ENCODE data around the gene TRIP10.
"Not testable (repeated sequence)": the region's sequence is repeated elsewhere in the genome, so short reads cannot be mapped to it uniquely, and the experiment has no call there.

TRIP10 gene

DNA sequence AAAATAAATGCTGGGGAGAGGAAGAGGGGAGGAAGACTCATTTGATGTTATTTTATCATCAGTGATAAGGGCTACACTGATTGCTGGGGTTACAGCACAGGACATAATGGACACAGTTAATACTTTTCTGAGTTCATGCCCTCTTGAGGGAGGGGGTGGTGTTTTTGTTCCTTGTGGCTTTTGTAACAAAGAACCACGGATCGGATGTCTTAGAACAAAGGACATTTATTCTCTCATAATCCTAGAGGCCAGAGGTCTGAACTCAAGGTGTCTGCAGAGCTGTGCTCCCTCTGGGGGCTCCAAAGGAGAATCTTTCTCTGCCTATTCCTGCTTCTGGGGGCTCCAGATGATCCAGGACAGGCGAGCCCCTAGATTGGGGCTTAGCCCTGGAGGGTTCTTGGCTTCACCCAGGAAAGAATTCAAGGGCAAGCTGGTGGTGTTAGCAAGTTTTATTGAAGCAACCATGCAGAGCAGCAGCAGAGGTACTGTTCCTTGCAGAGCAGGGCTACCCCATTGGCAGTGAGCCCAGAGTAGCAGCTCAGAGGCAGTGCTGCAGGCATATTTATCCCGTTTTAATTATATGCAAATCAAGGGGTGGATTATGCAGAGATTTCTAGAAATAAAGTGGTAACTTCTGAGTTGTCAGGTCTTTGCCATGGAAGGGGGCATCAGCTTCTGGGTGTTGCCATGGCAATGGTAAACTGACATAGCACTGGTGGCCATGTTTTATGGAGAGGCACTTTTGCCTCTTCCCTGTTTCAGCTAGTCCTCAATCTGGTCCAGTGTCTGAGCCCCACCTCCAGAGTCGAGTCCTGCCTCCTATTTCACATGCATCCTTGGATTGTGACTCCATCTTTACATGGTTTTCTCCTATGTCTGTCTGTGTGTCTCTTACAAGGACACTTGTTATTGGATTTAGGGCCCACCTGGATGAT is 51.0 kb downstream of the TRIP10 start:
- Mint-ChIP-seq H3K4me3 (no peak overlapping the region), H3K27me3 (ENCODE audit: low read depth) (no peaks in the 10 kb centered on the region)

DNA sequence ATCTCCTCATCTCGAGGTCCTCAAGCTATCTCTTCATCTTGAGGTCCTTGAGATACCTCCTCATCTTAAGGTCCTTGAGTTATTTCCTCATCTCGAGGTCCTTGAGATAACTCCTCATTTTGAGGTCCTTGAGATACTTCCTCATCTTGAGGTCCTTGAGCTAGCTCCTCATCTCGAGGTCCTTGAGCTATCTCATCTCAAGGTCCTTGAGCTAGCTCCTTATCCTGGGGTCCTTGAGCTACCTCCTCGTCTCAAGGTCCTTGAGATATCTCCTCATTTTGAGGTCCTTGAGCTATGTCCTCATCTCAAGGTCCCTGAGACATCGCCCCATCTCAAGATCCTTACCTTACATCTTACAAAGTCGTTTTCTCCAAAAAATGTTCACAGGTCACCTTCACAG is 51.8 kb downstream of the TRIP10 start:
- H3K36me3 Mint-ChIP-seq (ENCODE audit: low read depth) = peaks cover 59% of the 10 kb centered on the region
- no peaks in the 10 kb centered on the region for H3K27me3 Mint-ChIP-seq (ENCODE audit: low read depth)
- H3K4me1 Mint-ChIP-seq (ENCODE audit: low read depth) = peaks cover 32% of the 10 kb centered on the region
- H3K4me3 Mint-ChIP-seq = no peak overlapping the region
- H3K27ac Mint-ChIP-seq = peak overlapping the region; percentile 49
- H3K9me3 Mint-ChIP-seq = peaks cover 11% of the 10 kb centered on the region
- no peak for DNase-seq (ENCODE audit: low spot score)

More for the DNA sequence above, 51.0 kb downstream of the TRIP10 start:
- H3K4me1 Mint-ChIP-seq (ENCODE audit: low read depth) = peaks cover 30% of the 10 kb centered on the region
- H3K36me3 Mint-ChIP-seq (ENCODE audit: low read depth) = peaks cover 60% of the 10 kb centered on the region
- no peak for DNase-seq (ENCODE audit: low spot score)
- no peak overlapping the region for H3K27ac Mint-ChIP-seq
- H3K9me3 Mint-ChIP-seq = peaks cover 11% of the 10 kb centered on the region

DNA sequence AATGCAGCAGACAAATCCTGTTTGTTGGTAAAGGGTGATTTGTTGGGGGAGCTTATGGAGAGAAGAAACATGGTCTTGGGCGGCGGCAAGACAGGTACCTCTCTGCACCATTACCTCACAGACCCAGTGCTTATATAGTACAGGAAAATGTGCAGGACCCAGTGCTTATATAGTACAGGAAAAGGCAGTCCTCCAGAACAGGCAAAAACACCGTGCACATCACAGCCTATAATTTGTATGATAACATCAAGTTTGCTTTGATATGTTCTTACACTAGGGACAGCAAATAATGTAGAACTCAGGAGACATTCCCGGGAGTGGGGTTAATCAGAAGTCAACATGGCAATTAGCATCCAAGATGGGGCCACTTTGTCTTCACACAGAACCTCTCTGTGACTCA is 53.9 kb downstream of the TRIP10 start:
- peaks cover 14% of the 10 kb centered on the region for H3K9me3 Mint-ChIP-seq
- DNase-seq (ENCODE audit: low spot score) = no peak
- no peak overlapping the region for H3K27ac Mint-ChIP-seq
- no peak overlapping the region for H3K4me3 Mint-ChIP-seq
- H3K27me3 Mint-ChIP-seq (ENCODE audit: low read depth) = no peaks in the 10 kb centered on the region
- H3K36me3 Mint-ChIP-seq (ENCODE audit: low read depth) = peaks cover 64% of the 10 kb centered on the region
- peaks cover 40% of the 10 kb centered on the region for H3K4me1 Mint-ChIP-seq (ENCODE audit: low read depth)

GRCh38 chr19:6793973-6794372 is 54.5 kb downstream of the TRIP10 start:
- peaks cover 43% of the 10 kb centered on the region for H3K4me1 Mint-ChIP-seq (ENCODE audit: low read depth)
- H3K27ac Mint-ChIP-seq = no peak overlapping the region
- peaks cover 64% of the 10 kb centered on the region for H3K36me3 Mint-ChIP-seq (ENCODE audit: low read depth)
- no peak for DNase-seq (ENCODE audit: low spot score)
- H3K9me3 Mint-ChIP-seq = peaks cover 14% of the 10 kb centered on the region
- no peaks in the 10 kb centered on the region for H3K27me3 Mint-ChIP-seq (ENCODE audit: low read depth)
- no peak overlapping the region for H3K4me3 Mint-ChIP-seq

DNA sequence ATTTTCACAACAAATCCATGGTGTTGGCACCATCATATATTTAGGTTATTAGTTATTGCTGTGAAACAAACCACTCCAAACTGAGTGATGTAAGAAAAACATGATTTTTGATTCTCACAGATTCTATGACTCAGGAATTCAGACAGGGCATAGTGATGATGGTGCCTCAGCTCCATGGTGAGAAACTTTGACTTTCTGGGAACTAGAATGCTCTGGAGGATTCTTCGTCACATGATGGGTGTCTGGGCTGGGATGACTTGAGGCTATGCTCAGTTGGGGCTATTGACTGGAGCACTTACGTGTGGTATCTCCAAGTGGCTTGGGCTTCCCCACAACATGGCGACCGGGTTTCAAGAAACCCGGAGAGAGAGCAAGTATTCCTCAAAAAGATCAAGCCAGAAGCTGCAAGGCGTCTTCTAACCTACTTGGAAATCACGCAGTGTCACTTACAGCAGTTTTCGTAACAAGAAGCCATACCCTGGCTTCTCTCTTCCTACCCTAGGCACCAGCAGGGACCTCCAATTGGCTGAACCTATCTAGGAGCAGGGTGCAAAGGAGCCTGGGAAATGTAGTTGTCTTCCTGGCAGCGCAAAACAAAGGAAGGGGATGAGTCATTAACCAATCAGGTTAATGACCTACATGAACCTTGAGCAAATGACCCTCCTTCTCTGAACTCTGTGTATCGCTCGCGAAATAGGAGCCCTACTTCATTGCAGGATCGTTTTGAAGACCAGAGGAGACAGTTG is 55.4 kb downstream of the TRIP10 start:
- peaks cover 65% of the 10 kb centered on the region for H3K36me3 Mint-ChIP-seq (ENCODE audit: low read depth)
- no peak for DNase-seq (ENCODE audit: low spot score)
- no peaks in the 10 kb centered on the region for H3K27me3 Mint-ChIP-seq (ENCODE audit: low read depth)
- no peak overlapping the region for H3K27ac Mint-ChIP-seq
- no peak overlapping the region for H3K4me3 Mint-ChIP-seq
- peaks cover 46% of the 10 kb centered on the region for H3K4me1 Mint-ChIP-seq (ENCODE audit: low read depth)
- peaks cover 14% of the 10 kb centered on the region for H3K9me3 Mint-ChIP-seq

GRCh38 chr19:6796278-6796677 is 56.8 kb downstream of the TRIP10 start:
- no peak for DNase-seq (ENCODE audit: low spot score)
- Mint-ChIP-seq H3K4me3 (no peak overlapping the region), H3K9me3 (peaks cover 14% of the 10 kb centered on the region), H3K27ac (peak overlapping the region; percentile 62), H3K27me3 (ENCODE audit: low read depth) (no peaks in the 10 kb centered on the region), H3K4me1 (ENCODE audit: low read depth) (peaks cover 55% of the 10 kb centered on the region), H3K36me3 (ENCODE audit: low read depth) (peaks cover 63% of the 10 kb centered on the region)

DNA sequence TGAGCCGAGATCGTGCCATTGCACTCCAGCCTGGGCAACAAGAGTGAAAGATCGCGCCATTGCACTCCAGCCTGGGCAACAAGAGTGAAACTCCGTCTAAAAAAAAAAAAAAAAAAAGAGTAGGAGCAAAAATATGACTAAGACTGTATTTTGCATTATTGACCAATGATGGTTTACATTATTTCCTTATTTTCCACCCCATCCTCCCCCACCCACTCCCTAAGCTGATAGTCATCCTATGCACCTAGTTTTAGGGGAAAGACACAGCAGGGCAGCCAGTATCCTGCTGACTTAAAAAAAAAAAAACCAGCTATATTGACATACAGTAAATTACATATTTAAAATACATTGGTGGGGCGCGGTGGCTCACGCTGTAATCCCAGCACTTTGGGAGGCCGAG is 58.2 kb downstream of the TRIP10 start:
- H3K4me3 Mint-ChIP-seq = no peak overlapping the region
- peaks cover 14% of the 10 kb centered on the region for H3K9me3 Mint-ChIP-seq
- H3K27me3 Mint-ChIP-seq (ENCODE audit: low read depth) = no peaks in the 10 kb centered on the region
- DNase-seq (ENCODE audit: low spot score) = no peak
- H3K36me3 Mint-ChIP-seq (ENCODE audit: low read depth) = peaks cover 50% of the 10 kb centered on the region
- H3K27ac Mint-ChIP-seq = no peak overlapping the region
- peaks cover 51% of the 10 kb centered on the region for H3K4me1 Mint-ChIP-seq (ENCODE audit: low read depth)

- Mint-ChIP-seq H3K36me3 (ENCODE audit: low read depth) (peaks cover 36% of the 10 kb centered on the region), H3K4me1 (ENCODE audit: low read depth) (peaks cover 47% of the 10 kb centered on the region), H3K27ac (peak overlapping the region; percentile 87), H3K4me3 (peak overlapping the region; percentile 76)
- DNase-seq (ENCODE audit: low spot score); H3K27me3 Mint-ChIP-seq (ENCODE audit: low read depth); H3K9me3 Mint-ChIP-seq: not testable (repeated sequence)
Observed at GRCh38 chr19:6800160-6800790, 60.8 kb downstream of the TRIP10 start.

- H3K4me3 Mint-ChIP-seq = peak overlapping the region; percentile 76
- H3K36me3 Mint-ChIP-seq (ENCODE audit: low read depth) = peaks cover 31% of the 10 kb centered on the region
- DNase-seq (ENCODE audit: low spot score) = no peak
- peak overlapping the region; percentile 87 for H3K27ac Mint-ChIP-seq
- H3K4me1 Mint-ChIP-seq (ENCODE audit: low read depth) = peaks cover 45% of the 10 kb centered on the region
- H3K9me3 Mint-ChIP-seq = peaks cover 4% of the 10 kb centered on the region
- no peaks in the 10 kb centered on the region for H3K27me3 Mint-ChIP-seq (ENCODE audit: low read depth)
Observed at GRCh38 chr19:6800991-6801484, 61.6 kb downstream of the TRIP10 start.
